CD4-positive, alpha-beta T cell (primary cell): ENCODE results near the gene LYL1. TPM values are rescaled to one million over a fixed set of nuclear protein-coding genes. Genes with fewer than 3 reads are reported as not detected.

ENCODE experiments used
- ATAC-seq: fragments of 200-7000 bp; cut with Tn5 transposase; one replicate; pipeline ENCODE4 v1.10.0; 2022; ENCODE audit warnings: mild to moderate bottlenecking; ENCODE audit not compliant: poor library complexity
- CTCF ChIA-PET: fragments of 350-600 bp; sonication (Branson Sonifier 250); formaldehyde crosslinking; loops from one replicate; lab custom pipeline; 2021; ENCODE audit warnings: antibody characterized with exemption, inconsistent platforms; lab: Charles Lee
- POLR2A ChIA-PET: fragments of 350-600 bp; sonication (Branson Sonifier 250); formaldehyde crosslinking; loops from one replicate; lab custom pipeline; 2021; ENCODE audit warnings: antibody characterized with exemption, inconsistent platforms; lab: Charles Lee
- DNase-seq, 14 experiments: peaks; one replicate each; pipeline ENCODE4 v3.0.0-alpha.2; 2013 to 2020; ENCODE audit warnings: mixed read lengths in 2 of 14
- H3K27ac ChIP-seq, 2 donors: one replicate each; pipeline versions ENCODE4 v1.5.1 to v1.7.0; 2013; ENCODE audit warnings: low read length in 2 of 2, low read depth in 1 of 2, mild to moderate bottlenecking in 1 of 2
- H3K27me3 ChIP-seq, 2 experiments: 1 replicate in 1 of 2; 2 replicates in 1 of 2; pipeline versions ENCODE4 v1.6.1 to v1.7.0; 2013; ENCODE audit warnings: low read length in 2 of 2, control low read depth in 1 of 2, mild to moderate bottlenecking in 1 of 2, moderate library complexity in 1 of 2; ENCODE audit not compliant: insufficient read depth in 2 of 2, control insufficient read depth in 1 of 2
- H3K36me3 ChIP-seq: one replicate; pipeline ENCODE4 v1.6.1; 2013; ENCODE audit warnings: low read length, control low read depth; ENCODE audit not compliant: insufficient read depth
- H3K4me1 ChIP-seq: one replicate; pipeline ENCODE4 v1.6.1; 2013; ENCODE audit warnings: low read length, control low read depth; ENCODE audit not compliant: insufficient read depth
- H3K4me3 ChIP-seq: one replicate; pipeline ENCODE4 v1.5.1; 2013; ENCODE audit warnings: mild to moderate bottlenecking, low read length, moderate library complexity
- H3K9me3 ChIP-seq, 2 experiments: 1 replicate in 1 of 2; 2 replicates in 1 of 2; pipeline versions ENCODE4 v1.6.1 to v1.7.0; 2013; ENCODE audit warnings: low read length in 2 of 2, mild to moderate bottlenecking in 2 of 2, control low read depth in 1 of 2, moderate library complexity in 1 of 2; ENCODE audit not compliant: control insufficient read depth in 1 of 2, insufficient read depth in 1 of 2
- H3K27ac Mint-ChIP-seq: one replicate; pipeline ENCODE4 v1.8.0; 2020; ENCODE audit warnings: mixed read lengths
- H3K27me3 Mint-ChIP-seq: one replicate; pipeline ENCODE4 v1.8.0; 2021; ENCODE audit warnings: mixed read lengths
- H3K36me3 Mint-ChIP-seq: one replicate; pipeline ENCODE4 v1.8.0; 2021; ENCODE audit warnings: low read depth, mixed read lengths
- H3K4me1 Mint-ChIP-seq: one replicate; pipeline ENCODE4 v1.8.0; 2021; ENCODE audit warnings: low read depth, mixed read lengths
- H3K4me3 Mint-ChIP-seq: one replicate; pipeline ENCODE4 v1.8.0; 2020; ENCODE audit warnings: mild to moderate bottlenecking, mixed read lengths
- H3K9me3 Mint-ChIP-seq: one replicate; pipeline ENCODE4 v1.8.0; 2020; ENCODE audit warnings: mixed read lengths
- CTCF ChIP-seq: fragments of 200-600 bp; IDR thresholded peaks from one replicate; pipeline ENCODE4 v1.8.0; 2022; ENCODE audit warnings: antibody characterized with exemption, mild to moderate bottlenecking
- intact Hi-C, 2 experiments: fragments of 100-400 bp; cut with DNase I in 1 of 2; cut with micrococcal nuclease in 1 of 2; formaldehyde crosslinking; loops; one replicate each; pipeline versions ENCODE4 v1.15.1 to v1.9.0; 2023 to 2025; cut with DNase I, micrococcal nuclease
- total RNA-seq, 174 experiments: library from RNA in 2 of 174; stranded (reverse) in 2 of 174; gene quantifications; one replicate each; pipeline ENCODE4 v1.2.3 and lab custom pipeline; 2021 to 2026

LYL1 gene
- total RNA-seq, 2 experiments from 2014 or later, result 1.9 to 2.1 TPM

GRCh38 chr19:13055213-13056051 lies 47.2 kb downstream of the LYL1 start:
- TF ChIP-seq CTCF, result no peak
- H3K9me3 Mint-ChIP-seq, result no peaks in the 10 kb centered on the region
- peaks cover 3% of the 10 kb centered on the region for H3K27me3 Mint-ChIP-seq
- H3K27ac Mint-ChIP-seq, result no peak overlapping the region
- no peak for DNase-seq
- no peak overlapping the region for H3K4me3 Mint-ChIP-seq
- H3K4me1 Mint-ChIP-seq, result peaks cover 11% of the 10 kb centered on the region
- ChIA-PET POLR2A (no interaction called here), CTCF (interaction anchor here (1.1 kb wide), 1 partner anchor 22 kb away, joined by 3 read pairs; no protein-coding TSS in a partner anchor)
- Histone ChIP-seq H3K36me3 (no peaks in the 10 kb centered on the region), H3K4me3 (no peak overlapping the region), H3K4me1 (peaks cover 16% of the 10 kb centered on the region), H3K9me3 (no peaks in the 10 kb centered on the region), H3K27ac (no peak overlapping the region), H3K27me3 (peaks cover 0 to 9% of the 10 kb centered on the region in 2 experiments)
- no peaks in the 10 kb centered on the region for H3K36me3 Mint-ChIP-seq
- intact Hi-C loops, result no loop called here
- no peak for ATAC-seq

- H3K27me3 Mint-ChIP-seq, result peaks cover 3% of the 10 kb centered on the region
- intact Hi-C loops, result no loop called here
- peaks cover 0 to 9% of the 10 kb centered on the region in 2 experiments for H3K27me3 ChIP-seq
- peaks cover 11% of the 10 kb centered on the region for H3K4me1 Mint-ChIP-seq
- ATAC-seq, result no peak
- no peak overlapping the region for H3K27ac ChIP-seq
- H3K4me3 Mint-ChIP-seq, result no peak overlapping the region
- no peak overlapping the region for H3K4me3 ChIP-seq
- no peak for TF ChIP-seq CTCF
- no peak for DNase-seq
- no peaks in the 10 kb centered on the region for H3K9me3 Mint-ChIP-seq
- H3K4me1 ChIP-seq, result peaks cover 14% of the 10 kb centered on the region
- H3K36me3 ChIP-seq, result no peaks in the 10 kb centered on the region
- ChIA-PET CTCF (interaction anchor here (1.1 kb wide), 1 partner anchor 21 kb away, joined by 3 read pairs; no protein-coding TSS in a partner anchor), POLR2A (interaction anchor here (1.0 kb wide), 1 partner anchor 69 kb away, joined by 3 read pairs; no protein-coding TSS in a partner anchor)
- H3K9me3 ChIP-seq, result no peaks in the 10 kb centered on the region
- no peak overlapping the region for H3K27ac Mint-ChIP-seq
- H3K36me3 Mint-ChIP-seq, result no peaks in the 10 kb centered on the region
Observed at GRCh38 chr19:13054626-13055212, 47.9 kb downstream of the LYL1 start.

- intact Hi-C loops, result no loop called here
- CTCF ChIA-PET, result interaction anchor here (1.1 kb wide), 1 partner anchor 21 kb away, joined by 3 read pairs; no protein-coding TSS in a partner anchor
- Mint-ChIP-seq H3K27me3 (no peaks in the 10 kb centered on the region), H3K4me1 (peaks cover 11% of the 10 kb centered on the region), H3K4me3 (no peak overlapping the region), H3K27ac (no peak overlapping the region), H3K36me3 (no peaks in the 10 kb centered on the region), H3K9me3 (no peaks in the 10 kb centered on the region)
- H3K27ac ChIP-seq, result no peak overlapping the region
- H3K27me3 ChIP-seq, result peaks cover 0 to 5% of the 10 kb centered on the region in 2 experiments
- no peaks in the 10 kb centered on the region for H3K9me3 ChIP-seq
- no peaks in the 10 kb centered on the region for H3K36me3 ChIP-seq
- H3K4me3 ChIP-seq, result no peak overlapping the region
- ATAC-seq (no peak), DNase-seq (no peak)
- TF ChIP-seq CTCF, result no peak
- POLR2A ChIA-PET, result interaction anchor here (1.0 kb wide), 1 partner anchor 69 kb away, joined by 3 read pairs; no protein-coding TSS in a partner anchor
- peaks cover 14% of the 10 kb centered on the region for H3K4me1 ChIP-seq
Observed at GRCh38 chr19:13053761-13054625, 48.7 kb downstream of the LYL1 start.
